Type B pancreatic cell (in vitro differentiated cells): Measurements from ENCODE around the gene MYOG. TPM values are rescaled to one million over a fixed set of nuclear protein-coding genes. Genes with fewer than 3 reads are reported as not detected.
A peak's percentile ranks its signal among the peaks of the same experiment; 100 is the strongest.

Experiments used
- DNase-seq: peaks from one replicate; pipeline ENCODE4 v3.0.0; 2021; ENCODE audit warnings: mixed read lengths; ENCODE audit not compliant: unreplicated experiment; ENCODE audit errors: extremely low spot score
- H3K27ac Mint-ChIP-seq: 2 replicates; pipeline ENCODE4 v1.8.0; 2021; ENCODE audit warnings: mild to moderate bottlenecking, mixed read lengths
- H3K27me3 Mint-ChIP-seq: 2 replicates; pipeline ENCODE4 v1.8.0; 2021; ENCODE audit warnings: mixed read lengths
- H3K36me3 Mint-ChIP-seq: 2 replicates; pipeline ENCODE4 v1.8.0; 2021; ENCODE audit warnings: mixed read lengths
- H3K4me1 Mint-ChIP-seq: one replicate; pipeline ENCODE4 v1.8.0; 2021; ENCODE audit warnings: mixed read lengths; ENCODE audit not compliant: unreplicated experiment
- H3K4me3 Mint-ChIP-seq: 2 replicates; pipeline ENCODE4 v1.8.0; 2021; ENCODE audit warnings: mild to moderate bottlenecking, mixed read lengths
- H3K9me3 Mint-ChIP-seq: 2 replicates; pipeline ENCODE4 v1.8.0; 2021; ENCODE audit warnings: mixed read lengths
- total RNA-seq: library from RNA; stranded (reverse); gene quantifications from 2 replicates; pipeline ENCODE4 v1.2.1, GENCODE V29; 2021; ENCODE audit warnings: low replicate concordance
- TF ChIP-seq, protein P1 (sequence below): fragments of 200-600 bp; sonication (generic); conservative IDR thresholded peaks from 2 replicates; pipeline ENCODE4 v1.5.0; 2021; ENCODE audit warnings: antibody characterized with exemption, mild to moderate bottlenecking

Gene MYOG
- total RNA-seq, 1 donor from 2014 or later = 2.1 TPM

GRCh38 chr1:203060115-203060514, 25.7 kb downstream of the MYOG start:
- Mint-ChIP-seq H3K9me3 (no peaks in the 10 kb centered on the region), H3K4me3 (no peak overlapping the region), H3K27ac (no peak overlapping the region), H3K36me3 (no peaks in the 10 kb centered on the region), H3K27me3 (peaks cover 7% of the 10 kb centered on the region), H3K4me1 (peaks cover 22% of the 10 kb centered on the region)
- no peak for DNase-seq
- TF ChIP-seq, protein P1, sequence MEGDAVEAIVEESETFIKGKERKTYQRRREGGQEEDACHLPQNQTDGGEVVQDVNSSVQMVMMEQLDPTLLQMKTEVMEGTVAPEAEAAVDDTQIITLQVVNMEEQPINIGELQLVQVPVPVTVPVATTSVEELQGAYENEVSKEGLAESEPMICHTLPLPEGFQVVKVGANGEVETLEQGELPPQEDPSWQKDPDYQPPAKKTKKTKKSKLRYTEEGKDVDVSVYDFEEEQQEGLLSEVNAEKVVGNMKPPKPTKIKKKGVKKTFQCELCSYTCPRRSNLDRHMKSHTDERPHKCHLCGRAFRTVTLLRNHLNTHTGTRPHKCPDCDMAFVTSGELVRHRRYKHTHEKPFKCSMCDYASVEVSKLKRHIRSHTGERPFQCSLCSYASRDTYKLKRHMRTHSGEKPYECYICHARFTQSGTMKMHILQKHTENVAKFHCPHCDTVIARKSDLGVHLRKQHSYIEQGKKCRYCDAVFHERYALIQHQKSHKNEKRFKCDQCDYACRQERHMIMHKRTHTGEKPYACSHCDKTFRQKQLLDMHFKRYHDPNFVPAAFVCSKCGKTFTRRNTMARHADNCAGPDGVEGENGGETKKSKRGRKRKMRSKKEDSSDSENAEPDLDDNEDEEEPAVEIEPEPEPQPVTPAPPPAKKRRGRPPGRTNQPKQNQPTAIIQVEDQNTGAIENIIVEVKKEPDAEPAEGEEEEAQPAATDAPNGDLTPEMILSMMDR = no peak

GRCh38 chr1:203059485-203059884, 26.3 kb downstream of the MYOG start:
- no peaks in the 10 kb centered on the region for H3K9me3 Mint-ChIP-seq
- H3K36me3 Mint-ChIP-seq = no peaks in the 10 kb centered on the region
- no peak for DNase-seq
- peaks cover 27% of the 10 kb centered on the region for H3K4me1 Mint-ChIP-seq
- H3K27ac Mint-ChIP-seq = no peak overlapping the region
- no peak overlapping the region for H3K4me3 Mint-ChIP-seq
- TF ChIP-seq, protein P1 = no peak
- peaks cover 8% of the 10 kb centered on the region for H3K27me3 Mint-ChIP-seq

- Mint-ChIP-seq H3K4me3 (no peak overlapping the region), H3K36me3 (no peaks in the 10 kb centered on the region), H3K9me3 (no peaks in the 10 kb centered on the region), H3K4me1 (peaks cover 29% of the 10 kb centered on the region), H3K27ac (no peak overlapping the region), H3K27me3 (peaks cover 10% of the 10 kb centered on the region)
- DNase-seq = no peak
- TF ChIP-seq, protein P1 = no peak
Observed at GRCh38 chr1:203058676-203058935, 27.2 kb downstream of the MYOG start.

DNA sequence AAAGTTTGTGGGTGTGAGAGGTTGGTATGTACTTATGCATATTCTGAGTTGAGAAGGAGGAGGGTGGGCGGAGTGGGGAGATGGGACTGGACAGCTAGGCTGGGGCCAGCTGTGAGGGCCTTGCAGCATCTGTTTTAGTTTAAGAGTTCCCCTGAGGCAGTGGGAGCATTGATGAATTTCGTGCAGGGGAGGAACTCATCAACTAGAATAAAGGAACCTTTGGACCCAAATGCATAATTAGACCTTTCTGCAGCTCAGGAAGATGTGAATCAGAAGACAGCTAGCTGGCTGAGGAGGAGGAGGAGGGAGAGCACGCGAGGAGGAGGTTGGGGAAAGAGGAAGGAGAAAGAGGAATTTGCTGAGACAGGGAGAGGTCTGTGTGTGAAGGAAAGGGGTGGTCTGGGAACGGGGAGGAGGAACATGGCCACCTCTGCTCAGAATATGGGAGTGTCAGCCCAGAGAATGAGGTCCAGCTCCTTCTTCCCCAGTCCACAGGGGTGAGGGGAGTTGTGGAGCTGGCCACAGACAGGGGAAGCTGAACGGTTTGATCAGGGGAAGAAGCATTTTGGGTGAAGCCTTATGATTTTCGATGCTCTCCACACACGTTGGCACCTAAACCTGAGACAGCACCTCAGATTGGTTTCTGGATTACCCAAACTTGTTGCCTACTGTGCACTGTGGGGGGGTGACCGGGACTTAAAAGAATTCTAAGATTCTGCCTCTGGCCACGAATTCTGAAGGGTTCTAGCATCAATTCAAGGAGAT, 27.7 kb downstream of the MYOG start:
- Mint-ChIP-seq H3K27me3 (peaks cover 10% of the 10 kb centered on the region), H3K27ac (no peak overlapping the region), H3K4me1 (peaks cover 24% of the 10 kb centered on the region), H3K36me3 (no peaks in the 10 kb centered on the region), H3K9me3 (no peaks in the 10 kb centered on the region), H3K4me3 (peak overlapping the region; percentile 48)
- TF ChIP-seq, protein P1 = no peak
- no peak for DNase-seq

- Mint-ChIP-seq H3K4me1 (peaks cover 36% of the 10 kb centered on the region), H3K36me3 (no peaks in the 10 kb centered on the region), H3K9me3 (no peaks in the 10 kb centered on the region), H3K27me3 (peaks cover 11% of the 10 kb centered on the region), H3K4me3 (no peak overlapping the region), H3K27ac (no peak overlapping the region)
- no peak for DNase-seq
- TF ChIP-seq, protein P1 = peak; percentile 18
Observed at GRCh38 chr1:203056516-203056915, 29.3 kb downstream of the MYOG start.

GRCh38 chr1:203056012-203056411, 29.8 kb downstream of the MYOG start:
- no peaks in the 10 kb centered on the region for H3K9me3 Mint-ChIP-seq
- no peaks in the 10 kb centered on the region for H3K36me3 Mint-ChIP-seq
- no peak overlapping the region for H3K27ac Mint-ChIP-seq
- DNase-seq = no peak
- H3K4me3 Mint-ChIP-seq = no peak overlapping the region
- TF ChIP-seq, protein P1 = no peak
- peaks cover 41% of the 10 kb centered on the region for H3K4me1 Mint-ChIP-seq
- H3K27me3 Mint-ChIP-seq = peaks cover 16% of the 10 kb centered on the region
